Activated effector memory CD4-positive, alpha-beta T cell treated with Interleukin-2 at 50 U/mL for 16 hours (primary cell): ENCODE data around the gene TM4SF18.
"Not testable (repeated sequence)": the region's sequence is repeated elsewhere in the genome, so short reads cannot be mapped to it uniquely, and the experiment has no call there.

Experiments used
- DNase-seq: peaks from one replicate; pipeline ENCODE4 v3.0.0-alpha.2; 2020

The TM4SF18 gene, protein sequence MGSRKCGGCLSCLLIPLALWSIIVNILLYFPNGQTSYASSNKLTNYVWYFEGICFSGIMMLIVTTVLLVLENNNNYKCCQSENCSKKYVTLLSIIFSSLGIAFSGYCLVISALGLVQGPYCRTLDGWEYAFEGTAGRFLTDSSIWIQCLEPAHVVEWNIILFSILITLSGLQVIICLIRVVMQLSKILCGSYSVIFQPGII

DNA sequence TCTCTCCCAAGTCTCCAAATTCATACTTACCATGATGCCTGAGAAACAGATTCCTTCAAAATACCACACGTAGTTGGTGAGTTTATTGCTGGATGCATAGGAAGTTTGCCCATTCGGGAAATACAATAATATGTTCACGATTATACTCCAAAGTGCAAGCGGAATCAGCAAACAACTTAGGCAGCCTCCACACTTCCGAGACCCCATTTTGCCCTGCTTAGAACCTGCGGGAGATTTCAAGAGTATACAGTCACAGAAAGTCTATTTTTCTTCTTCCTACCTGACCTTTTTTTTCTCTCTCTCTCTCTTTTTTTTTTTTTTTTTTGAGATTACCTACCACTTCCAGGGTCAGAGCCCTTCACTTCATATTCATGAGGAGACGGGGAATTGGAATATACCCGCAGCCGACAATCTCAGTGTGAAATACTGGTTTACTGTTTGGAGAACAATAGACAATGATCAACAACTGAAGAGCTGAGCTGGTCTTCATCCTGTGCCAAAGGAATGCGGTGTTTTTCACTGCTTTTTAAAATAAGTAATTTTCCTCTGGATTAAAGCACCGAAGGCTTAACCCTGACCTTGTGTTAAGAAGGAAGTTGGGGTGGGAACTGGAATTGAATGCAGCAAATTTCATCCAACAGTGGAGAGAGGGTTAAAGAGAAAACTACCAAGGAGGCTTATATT, at the start of gene TM4SF18:
TM4SF18 (minus strand) TSS at position 461 of the 684 bp plus-strand sequence; CDS start at position 207, 254 bp downstream.
- no peak for DNase-seq

DNA sequence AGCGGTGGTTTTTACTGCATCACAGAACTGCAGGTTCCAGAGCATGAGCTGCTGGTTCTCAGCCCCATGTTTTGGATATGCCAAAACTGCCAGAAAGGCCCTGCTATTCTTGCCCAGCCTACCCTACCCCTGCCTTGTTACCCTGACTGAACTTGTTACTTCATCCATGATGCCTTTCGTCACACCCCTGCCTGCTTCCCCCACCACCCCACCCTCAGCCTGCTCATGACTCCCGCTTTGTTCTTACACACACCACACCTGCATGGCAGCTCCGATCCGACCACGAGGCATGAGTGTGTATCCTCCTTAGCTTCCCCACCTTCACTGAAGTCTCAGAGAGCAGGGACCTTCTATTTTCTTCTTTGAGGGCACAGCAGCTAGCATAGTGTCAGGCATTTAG, 49.1 kb upstream of the TM4SF18 start:
- DNase-seq, result no peak

DNA sequence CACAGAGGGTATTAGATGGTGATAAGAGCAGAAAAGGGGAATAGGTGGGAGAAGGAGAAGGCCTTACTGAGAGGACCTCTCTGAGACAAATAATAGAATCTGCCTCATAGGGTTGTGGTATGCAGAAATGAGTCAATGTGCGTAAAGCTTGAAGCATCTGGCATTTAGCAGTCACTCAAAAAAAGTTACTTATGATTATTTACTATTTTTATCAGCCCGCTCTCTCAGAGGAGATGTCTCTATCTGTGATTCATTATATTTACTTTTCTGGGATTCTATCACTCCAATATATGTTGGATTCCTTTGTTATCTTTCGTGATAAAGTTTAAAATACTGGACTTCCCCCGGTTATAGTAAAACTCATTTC, 48.6 kb upstream of the TM4SF18 start:
- no peak for DNase-seq

DNA sequence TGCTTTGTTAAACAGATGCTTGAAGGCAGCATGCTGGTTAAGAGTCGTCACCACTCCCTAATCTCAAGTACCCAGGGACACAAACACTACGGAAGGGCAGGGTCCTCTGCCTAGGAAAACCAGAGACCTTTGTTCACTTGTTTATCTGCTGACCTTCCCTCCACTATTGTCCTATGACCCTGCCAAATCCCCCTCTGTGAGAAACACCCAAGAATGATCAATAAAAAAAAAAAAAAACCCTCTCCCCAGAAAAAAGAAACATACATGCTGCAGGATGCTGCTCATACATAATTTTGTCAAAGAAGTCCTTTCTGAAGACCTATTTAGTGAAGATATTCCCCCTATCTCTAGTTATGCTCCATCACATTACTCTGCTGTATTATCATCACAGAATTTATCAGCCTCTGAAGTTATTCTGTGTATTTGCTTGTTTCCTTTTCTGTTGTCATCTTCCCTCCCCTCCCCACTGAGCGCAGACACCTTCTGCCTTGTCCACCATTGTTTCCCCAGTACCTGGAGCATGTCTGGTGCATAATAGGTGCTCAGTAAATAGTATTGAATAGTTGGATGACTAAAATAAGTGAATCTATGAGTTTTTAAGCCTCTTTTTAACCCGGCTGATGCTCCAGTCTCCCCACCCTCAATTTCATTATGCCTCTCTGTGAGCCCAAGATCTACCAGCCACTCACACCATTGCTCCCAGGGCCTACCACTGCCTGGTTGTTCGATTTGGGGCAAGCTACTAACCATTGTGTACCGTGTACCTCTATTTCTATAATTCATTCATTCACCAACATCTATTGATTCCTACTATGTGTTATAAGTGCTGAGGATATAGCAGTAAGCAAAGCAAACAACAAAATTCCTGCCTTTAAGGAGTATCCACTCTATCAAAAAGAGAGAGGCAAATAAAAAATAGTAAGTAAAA, 48.0 kb upstream of the TM4SF18 start:
- DNase-seq, result no peak

DNA sequence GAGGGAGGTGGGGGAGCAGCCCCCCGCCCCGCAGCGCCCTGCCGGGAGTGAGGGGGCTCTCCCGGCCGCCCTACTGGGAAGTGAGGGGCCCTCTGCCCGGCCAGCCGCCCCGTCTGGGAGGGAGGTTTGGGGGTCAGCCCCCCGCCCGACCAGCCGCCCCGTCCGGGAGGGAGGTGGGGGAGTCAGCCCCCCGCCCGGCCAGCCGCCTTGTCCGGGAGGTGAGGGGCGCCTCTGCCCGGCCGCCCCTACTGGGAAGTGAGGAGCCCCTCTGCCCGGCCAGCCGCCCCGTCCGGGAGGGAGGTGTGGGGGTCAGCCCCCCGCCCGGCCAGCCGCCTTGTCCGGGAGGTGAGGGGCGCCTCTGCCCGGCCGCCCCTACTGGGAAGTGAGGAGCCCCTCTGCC, 46.8 kb upstream of the TM4SF18 start:
- not testable (repeated sequence) for DNase-seq

DNA sequence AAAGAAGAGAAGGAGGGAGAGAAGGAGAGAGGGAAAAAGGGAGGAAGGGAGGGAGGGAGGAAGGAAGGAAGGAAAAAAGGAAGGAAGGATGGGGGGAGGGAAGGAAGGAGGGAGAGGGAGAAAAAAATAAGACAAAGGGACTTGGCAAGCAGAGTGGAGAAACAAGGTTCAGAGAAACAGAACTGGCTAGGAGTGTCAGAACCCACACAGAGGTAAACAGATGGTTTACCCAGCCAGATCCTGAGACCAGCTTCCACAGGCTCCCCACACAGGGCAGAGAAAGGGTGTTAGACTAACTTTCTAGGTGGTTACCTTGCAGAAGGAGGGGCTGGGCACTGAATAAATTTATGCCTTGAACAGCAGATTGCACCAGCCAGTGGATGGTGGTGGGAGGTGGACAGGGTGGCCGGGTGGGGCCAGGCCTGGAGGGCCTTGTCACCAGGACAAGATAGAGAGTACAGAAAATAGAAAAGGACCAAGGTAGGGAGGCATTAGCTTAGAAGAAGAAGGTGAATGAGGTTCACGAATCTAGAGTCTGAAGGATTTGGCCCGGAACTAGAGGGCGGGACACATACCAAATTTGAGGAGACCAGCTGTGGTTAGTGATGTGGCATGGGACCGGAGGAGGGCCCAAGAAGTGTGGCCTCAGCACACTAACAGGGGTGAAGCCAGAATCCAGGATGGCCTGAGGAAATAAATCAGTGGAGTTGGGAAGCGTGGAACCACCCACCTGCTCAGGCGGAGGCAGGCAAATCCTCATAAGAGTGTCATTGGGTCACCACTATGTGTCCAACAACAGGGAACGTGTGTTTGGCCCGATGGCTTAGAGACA, 45.3 kb upstream of the TM4SF18 start:
- DNase-seq, result no peak

DNA sequence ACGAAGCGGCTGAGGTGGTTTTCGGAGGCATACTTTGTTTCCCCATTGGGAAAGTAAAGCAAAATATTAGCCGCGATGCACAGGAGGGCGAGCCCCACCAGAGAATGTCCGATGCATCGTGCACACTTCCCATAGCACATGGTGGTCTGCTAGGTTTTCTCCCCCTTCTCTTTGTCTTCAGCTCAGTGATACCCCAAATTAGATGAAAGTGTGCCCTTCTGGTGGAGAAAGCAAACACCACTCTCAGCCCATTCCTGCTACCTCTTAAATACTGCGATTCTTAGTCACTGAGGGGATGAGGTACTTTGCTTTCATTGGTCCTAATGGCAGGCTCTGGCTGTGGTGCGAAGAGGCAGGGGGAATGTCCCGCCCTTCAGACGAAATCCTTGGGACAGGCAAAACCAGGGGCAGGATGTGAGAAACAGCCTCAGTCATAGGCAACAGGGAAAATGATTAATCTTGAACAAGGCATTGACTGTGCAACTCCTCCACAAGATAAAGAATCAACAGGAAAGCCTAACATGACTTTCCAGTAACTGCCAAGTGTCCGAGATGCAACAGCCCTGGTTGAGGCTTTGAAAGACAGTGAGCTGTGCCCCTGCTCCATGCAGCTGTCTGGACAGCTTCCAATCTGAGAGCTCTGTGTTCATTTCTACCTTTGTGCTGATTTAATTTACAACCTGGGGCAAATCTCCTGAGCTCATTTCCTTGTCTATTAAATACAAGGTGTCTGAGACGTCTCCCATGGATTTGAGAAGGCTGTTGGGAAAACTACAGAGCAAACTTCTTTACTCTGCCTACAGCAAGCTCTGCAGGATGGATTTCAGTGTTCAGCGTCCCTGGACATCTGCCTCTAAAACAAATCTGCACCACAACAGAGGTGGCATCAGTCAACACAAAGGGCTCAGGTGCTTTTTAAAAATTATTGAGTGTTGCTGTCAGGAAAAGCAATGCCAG, 44.2 kb upstream of the TM4SF18 start, which contains the start of gene TM4SF1:
TM4SF1 (minus strand) TSS at position 242 of the 957 bp plus-strand sequence; CDS start at position 140, 102 bp downstream.
- DNase-seq, result no peak

DNA sequence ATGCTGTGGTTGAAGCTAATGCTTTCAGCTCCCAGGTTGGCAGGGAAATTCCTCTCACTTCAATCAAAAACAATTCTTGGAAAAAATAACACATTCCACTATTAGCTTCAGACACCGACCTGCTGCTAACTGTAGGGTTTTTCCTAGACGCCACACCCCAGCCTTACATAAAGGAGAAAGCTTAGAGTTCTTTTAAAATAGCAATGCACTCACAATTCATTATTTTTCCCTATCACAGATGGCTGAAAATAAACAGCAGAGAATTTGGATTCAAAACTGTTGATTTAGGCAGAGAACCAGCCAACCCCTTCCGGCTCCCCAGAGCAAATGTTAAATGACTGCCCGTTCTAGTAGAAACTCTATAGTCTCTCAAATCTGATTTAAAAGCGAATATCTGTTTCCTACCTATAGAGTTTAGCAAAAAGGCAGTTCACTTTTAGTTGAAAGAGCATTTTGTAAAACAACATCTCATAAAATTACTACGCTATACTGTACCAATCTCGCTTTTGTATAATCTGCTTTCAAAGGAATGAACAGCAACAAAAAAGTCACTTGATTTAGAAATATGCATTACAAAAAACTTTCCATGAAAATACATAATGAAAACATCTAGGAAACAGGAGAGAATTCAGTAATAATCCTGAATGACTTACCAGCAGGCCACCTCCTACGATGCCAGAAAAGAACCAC, 43.4 kb upstream of the TM4SF18 start:
- no peak for DNase-seq

DNA sequence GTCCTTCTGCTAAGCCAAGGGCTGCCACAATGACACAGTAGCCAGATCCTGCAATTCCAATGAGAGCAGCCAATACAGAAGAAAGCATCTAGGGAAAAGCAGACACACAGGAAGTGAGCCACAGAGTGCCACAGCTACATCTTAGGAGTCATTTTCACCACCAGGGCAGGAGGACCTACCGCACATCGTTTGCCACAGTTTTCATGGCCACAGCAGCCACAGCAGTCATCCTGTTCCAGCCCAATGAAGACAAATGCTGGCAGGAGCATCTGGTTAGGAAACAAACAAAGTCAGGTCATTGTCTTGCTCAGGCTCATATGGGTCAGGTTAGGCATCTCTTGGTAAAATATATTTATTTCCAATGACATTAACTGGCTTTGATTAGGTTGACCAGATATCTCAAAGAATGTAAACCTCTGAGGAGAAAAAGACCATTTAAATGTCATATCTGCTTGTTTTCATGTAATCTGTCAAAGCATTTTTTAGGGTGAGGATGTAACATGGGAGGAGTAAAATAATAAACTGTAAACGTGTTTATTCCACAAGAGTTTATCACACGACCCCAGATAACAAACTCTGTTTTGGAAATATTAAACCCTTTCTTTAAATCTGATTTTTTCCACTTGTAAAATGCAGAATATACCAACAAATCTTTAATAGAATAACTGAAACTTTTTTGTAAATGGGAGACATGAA, 42.2 kb upstream of the TM4SF18 start:
- DNase-seq, result no peak

DNA sequence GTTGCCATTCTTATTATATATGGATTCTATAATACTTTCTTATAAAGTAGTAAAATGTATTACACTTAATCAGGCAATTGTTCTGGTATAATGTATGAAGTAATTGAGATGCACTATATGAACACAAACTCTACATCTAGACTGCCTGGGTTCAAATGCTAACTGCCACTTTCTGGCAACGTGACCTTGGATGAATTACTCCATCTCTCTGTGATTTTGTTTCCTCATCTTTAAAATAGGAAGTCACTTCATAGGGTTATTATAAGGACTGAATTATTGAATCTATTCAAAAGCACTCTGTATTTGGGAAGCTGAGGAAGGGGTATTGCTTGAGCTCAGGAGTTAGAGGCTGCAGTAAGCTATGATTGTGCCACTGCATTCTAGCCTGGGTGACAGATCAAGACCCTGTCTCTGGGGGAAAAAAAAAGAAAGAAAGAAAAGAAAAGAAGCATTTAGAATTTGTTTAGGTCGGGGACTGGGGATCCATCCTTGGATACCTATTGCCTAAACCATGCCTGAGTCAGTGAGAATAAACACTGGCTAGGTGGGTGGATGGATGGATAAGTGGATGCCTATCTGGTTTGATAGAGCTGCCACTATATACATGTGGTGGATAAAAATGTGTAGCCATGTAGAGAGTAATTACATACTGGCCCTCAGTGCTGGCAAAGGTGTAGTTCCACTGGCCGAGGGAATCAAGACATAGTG, 41.5 kb upstream of the TM4SF18 start:
- no peak for DNase-seq

DNA sequence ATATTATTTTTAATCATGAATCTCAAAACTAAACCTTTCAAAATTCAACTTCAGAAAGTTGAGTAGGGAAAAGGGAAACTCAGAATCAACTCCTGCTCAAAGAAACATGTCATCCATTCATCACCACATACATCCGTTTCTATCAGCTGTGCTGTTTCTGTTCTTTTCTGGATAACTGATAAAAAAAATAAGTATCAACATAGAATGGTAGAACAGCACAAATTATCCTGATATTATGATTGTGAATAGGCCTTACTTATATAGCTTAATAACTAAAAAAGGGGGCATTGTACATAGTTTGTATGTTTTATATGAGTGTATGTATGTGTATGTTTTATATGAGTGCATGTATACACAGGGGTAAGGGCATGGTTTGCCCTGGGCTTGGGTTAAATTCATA, 41.0 kb upstream of the TM4SF18 start:
- DNase-seq, result no peak

DNA sequence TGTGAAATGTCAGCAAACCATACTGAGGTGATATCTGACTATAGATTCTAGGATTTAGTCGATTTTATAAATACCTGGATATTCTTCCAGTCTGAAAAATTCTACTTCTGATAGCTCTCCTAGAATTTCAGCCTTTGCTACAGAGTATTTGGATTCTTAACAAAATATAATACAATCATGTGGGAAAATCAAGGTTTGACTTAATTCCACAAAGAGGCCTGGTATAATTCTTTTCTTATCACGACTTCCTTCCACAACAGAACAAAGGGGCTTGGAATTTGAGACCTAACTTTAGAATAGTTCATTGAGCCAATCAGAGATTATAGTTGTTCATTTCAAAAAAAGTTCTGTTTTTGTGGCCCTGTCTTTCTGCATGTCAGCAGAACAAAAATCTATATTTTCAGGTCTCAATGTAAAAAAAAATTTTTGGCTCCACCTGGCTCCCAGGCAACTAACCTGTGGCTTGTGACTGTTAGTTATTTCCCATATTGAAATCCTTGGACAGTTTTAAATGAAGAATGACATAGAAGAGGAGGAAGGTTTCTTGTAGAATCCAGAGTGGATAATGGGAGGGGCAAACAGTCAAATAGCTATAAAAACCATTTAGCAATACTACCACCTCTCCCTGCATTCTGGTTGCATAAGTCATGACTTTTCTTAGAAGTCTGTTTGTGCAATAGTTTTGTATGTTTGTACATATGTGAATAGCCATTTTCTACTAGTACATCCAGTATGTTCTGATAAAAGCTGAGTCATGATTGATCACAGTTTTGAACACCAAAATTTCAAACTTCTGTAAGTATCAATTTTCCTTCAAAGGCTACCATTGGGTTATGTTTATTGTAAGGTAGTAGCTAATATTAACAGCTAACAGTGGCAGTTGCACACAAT, 40.0 kb upstream of the TM4SF18 start:
- DNase-seq, result no peak

DNA sequence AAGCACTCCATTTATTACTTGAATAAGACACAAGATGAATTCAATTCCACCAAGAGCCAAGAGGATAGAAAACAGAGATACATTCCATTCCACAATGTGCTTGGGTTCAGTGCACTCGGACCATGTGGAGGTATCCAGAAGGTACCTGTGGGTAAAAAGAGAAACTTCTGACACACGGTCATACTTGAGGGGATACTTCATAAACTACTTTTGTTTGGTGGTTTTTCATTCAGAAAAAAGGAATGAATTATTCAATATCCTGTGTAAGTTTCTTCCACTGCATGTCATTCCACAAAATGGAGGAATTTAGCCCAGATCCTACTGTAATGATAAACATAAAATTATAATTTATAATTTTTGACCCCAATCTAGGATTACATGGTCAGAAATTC, 38.3 kb upstream of the TM4SF18 start:
- DNase-seq, result no peak

DNA sequence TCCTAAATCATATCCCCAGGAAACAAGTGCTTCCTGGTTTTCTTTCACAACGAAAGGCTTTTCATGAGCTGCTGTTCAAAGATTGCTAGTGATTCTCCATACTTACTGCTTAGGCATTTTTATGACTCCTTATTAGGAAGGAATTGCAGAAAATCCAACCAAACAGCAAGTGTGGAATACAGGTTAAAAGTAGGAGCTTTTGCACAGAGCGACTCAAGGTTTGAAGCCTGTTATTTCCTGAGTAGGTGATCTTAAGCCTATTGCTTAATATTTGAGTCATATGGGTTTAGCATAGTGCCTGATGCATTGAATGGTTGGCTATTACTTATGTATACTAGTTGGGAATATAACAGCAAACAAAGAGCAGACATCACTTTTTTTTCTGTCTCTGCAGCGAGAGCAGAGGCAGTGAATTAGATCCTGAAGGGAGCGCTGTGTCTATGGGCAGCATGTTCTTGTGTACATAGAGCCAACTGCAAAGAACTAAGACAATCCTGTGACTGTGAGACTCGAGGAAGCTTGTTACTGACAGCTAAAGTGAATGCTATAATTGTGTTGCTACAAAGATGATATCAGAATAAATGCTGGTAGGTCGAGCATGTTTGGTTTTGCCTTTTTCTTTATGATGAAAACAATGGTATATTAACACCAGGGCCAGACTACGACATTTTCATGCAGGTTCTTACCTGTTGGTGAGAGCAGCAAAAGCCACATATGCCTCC, 37.7 kb upstream of the TM4SF18 start:
- DNase-seq, result no peak

DNA sequence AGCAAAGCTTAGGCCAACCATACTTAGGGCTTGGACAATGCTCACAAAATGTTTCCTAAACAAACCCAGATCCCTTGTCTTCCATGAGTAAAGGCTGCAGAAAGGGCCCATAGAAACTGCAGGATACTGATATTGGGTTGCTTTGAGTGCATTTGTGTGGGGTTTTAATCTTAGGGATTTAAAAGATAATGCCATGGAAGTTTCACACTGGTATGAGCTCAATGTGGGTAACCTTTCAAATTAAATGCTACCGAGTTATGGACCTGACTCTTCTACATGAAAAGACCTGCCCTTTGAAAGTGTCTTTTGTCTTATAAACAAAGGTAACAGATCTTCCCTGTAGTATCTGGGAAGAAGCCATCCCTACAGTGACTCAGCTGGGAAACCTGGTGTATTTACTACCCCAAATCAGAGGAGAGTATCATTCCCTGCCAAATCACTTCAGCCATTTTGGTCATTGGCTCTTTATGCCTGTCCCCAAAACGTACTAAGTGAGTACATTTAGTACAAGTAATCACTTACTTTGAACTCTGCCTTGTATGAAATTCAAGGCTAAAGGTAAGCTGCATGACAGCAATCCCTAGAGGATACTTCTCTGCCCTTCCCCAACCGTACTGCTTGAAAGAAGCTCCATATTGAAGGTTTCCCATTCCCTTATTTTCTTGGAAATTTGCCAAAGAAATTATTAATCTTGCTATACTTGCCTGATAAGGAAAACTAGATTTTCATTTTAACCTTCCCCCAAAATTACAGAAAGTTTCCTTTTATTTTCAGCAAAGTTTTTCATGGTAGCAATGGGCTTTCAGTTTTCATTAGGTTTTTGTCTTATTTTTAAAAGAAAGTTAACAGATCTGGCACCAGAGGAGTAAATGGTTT, 36.8 kb upstream of the TM4SF18 start:
- no peak for DNase-seq

DNA sequence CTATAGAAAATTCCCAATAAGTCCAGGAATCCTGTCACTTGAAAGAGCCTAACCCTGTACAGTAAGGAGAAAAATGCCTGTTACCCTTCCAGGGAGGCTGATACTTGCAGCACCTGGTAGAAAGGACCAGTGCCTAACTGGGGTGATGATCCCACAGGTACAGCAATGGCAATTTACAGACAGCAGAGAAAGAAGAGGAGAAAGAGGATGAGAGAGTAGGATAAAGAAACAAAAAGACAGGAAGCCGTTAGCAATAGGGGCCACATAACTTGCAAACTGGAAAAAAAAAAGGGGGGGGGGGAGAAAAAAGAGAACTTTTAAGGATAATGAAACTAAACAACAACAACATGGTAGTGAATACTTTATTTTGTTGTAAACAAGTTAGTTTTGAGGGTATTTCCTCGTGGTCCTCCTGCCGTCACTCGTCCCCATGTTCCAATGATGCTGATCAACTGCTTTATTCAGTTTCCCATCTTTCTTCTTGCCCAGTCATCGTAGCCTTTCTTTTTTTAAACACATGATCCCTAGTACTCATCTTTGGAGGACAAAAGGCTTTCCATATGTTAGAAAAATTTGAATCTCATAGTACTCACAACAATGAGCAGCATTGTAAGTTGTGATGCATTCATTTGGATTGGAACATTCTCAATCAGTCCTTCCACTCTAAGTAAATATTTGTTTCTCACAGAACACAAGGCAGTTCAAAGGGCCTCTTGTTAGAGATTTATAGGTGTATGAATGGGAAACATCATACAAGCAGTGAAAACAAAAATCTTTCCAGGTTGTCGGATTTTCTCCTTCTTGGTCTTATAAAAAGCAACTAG, 35.5 kb upstream of the TM4SF18 start:
- DNase-seq, result no peak
